Mucosa of stomach (tissue), 1 donor: ENCODE measurements around the gene TESK1.
"Not testable (repeated sequence)": the region's sequence is repeated elsewhere in the genome, so short reads cannot be mapped to it uniquely, and the experiment has no call there.

ENCODE experiments used
- H3K27me3 ChIP-seq: one replicate; pipeline ENCODE4 v1.7.0; 2013; ENCODE audit warnings: mild to moderate bottlenecking, low read length; ENCODE audit not compliant: control insufficient read depth, insufficient read depth
- H3K36me3 ChIP-seq: one replicate; pipeline ENCODE4 v1.7.0; 2013; ENCODE audit warnings: low read length; ENCODE audit not compliant: control insufficient read depth, insufficient read depth
- H3K4me1 ChIP-seq: one replicate; pipeline ENCODE4 v1.7.0; 2013; ENCODE audit warnings: mild to moderate bottlenecking, low read length; ENCODE audit not compliant: control insufficient read depth, insufficient read depth
- H3K4me3 ChIP-seq: one replicate; pipeline ENCODE4 v1.7.0; 2013; ENCODE audit warnings: low read length
- H3K9ac ChIP-seq: one replicate; pipeline ENCODE4 v1.7.0; 2013; ENCODE audit warnings: mild to moderate bottlenecking, low read length, moderate library complexity
- H3K9me3 ChIP-seq: one replicate; pipeline ENCODE4 v1.7.0; 2013; ENCODE audit warnings: mild to moderate bottlenecking, low read length, moderate library complexity; ENCODE audit not compliant: control insufficient read depth
- donor health status: Pancreatic carcinoma.

Gene TESK1

GRCh38 chr9:35619800-35620158 lies 14.7 kb downstream of the TESK1 start:
- peaks cover 7% of the 10 kb centered on the region for H3K4me1 ChIP-seq
- no peaks in the 10 kb centered on the region for H3K9me3 ChIP-seq
- no peak overlapping the region for H3K4me3 ChIP-seq
- H3K36me3 ChIP-seq = no peaks in the 10 kb centered on the region
- peaks cover 15% of the 10 kb centered on the region for H3K27me3 ChIP-seq
- no peak overlapping the region for H3K9ac ChIP-seq

GRCh38 chr9:35627575-35627974 lies 22.5 kb downstream of the TESK1 start:
- H3K4me3 ChIP-seq = no peak overlapping the region
- H3K9ac ChIP-seq = no peak overlapping the region
- H3K4me1 ChIP-seq = no peaks in the 10 kb centered on the region
- H3K36me3 ChIP-seq = no peaks in the 10 kb centered on the region
- no peaks in the 10 kb centered on the region for H3K27me3 ChIP-seq
- no peaks in the 10 kb centered on the region for H3K9me3 ChIP-seq

GRCh38 chr9:35628389-35628991 lies 23.4 kb downstream of the TESK1 start:
- Histone ChIP-seq H3K36me3 (no peaks in the 10 kb centered on the region), H3K27me3 (no peaks in the 10 kb centered on the region), H3K9me3 (no peaks in the 10 kb centered on the region), H3K9ac (no peak overlapping the region), H3K4me3 (no peak overlapping the region), H3K4me1 (no peaks in the 10 kb centered on the region)

- Histone ChIP-seq H3K27me3 (no peaks in the 10 kb centered on the region), H3K9me3 (no peaks in the 10 kb centered on the region), H3K4me1 (no peaks in the 10 kb centered on the region), H3K4me3 (no peak overlapping the region), H3K36me3 (no peaks in the 10 kb centered on the region), H3K9ac (no peak overlapping the region)
These were observed 24.5 kb downstream of the TESK1 start for GRCh38 chr9:35629597-35629996.

GRCh38 chr9:35635730-35636129 lies 30.7 kb downstream of the TESK1 start:
- H3K9ac ChIP-seq = no peak overlapping the region
- no peak overlapping the region for H3K4me3 ChIP-seq

GRCh38 chr9:35636135-35636876 lies 31.2 kb downstream of the TESK1 start:
- Histone ChIP-seq H3K27me3 (no peaks in the 10 kb centered on the region), H3K36me3 (no peaks in the 10 kb centered on the region), H3K9ac (no peak overlapping the region), H3K9me3 (no peaks in the 10 kb centered on the region), H3K4me1 (no peaks in the 10 kb centered on the region), H3K4me3 (no peak overlapping the region)

More at GRCh38 chr9:35635730-35636129, 30.7 kb downstream of the TESK1 start:
- Histone ChIP-seq H3K9me3 (no peaks in the 10 kb centered on the region), H3K4me1 (no peaks in the 10 kb centered on the region), H3K36me3 (no peaks in the 10 kb centered on the region), H3K27me3 (no peaks in the 10 kb centered on the region)

- H3K4me3 ChIP-seq, H3K27me3 ChIP-seq, H3K4me1 ChIP-seq, H3K9me3 ChIP-seq, H3K36me3 ChIP-seq, H3K9ac ChIP-seq: not testable (repeated sequence)
These were observed 31.8 kb downstream of the TESK1 start for GRCh38 chr9:35636877-35637246.

GRCh38 chr9:35637427-35637955 lies 32.4 kb downstream of the TESK1 start:
- H3K4me3 ChIP-seq, H3K4me1 ChIP-seq, H3K36me3 ChIP-seq, H3K9ac ChIP-seq, H3K9me3 ChIP-seq, H3K27me3 ChIP-seq: not testable (repeated sequence)

- H3K9ac ChIP-seq, H3K4me1 ChIP-seq, H3K4me3 ChIP-seq, H3K9me3 ChIP-seq, H3K27me3 ChIP-seq, H3K36me3 ChIP-seq: not testable (repeated sequence)
These were observed 33.7 kb downstream of the TESK1 start for GRCh38 chr9:35638751-35639150.

GRCh38 chr9:35639225-35639624 lies 34.2 kb downstream of the TESK1 start:
- H3K9ac ChIP-seq, H3K27me3 ChIP-seq, H3K4me3 ChIP-seq, H3K4me1 ChIP-seq, H3K9me3 ChIP-seq, H3K36me3 ChIP-seq: not testable (repeated sequence)

- H3K27me3 ChIP-seq = no peaks in the 10 kb centered on the region
- no peaks in the 10 kb centered on the region for H3K4me1 ChIP-seq
- no peak overlapping the region for H3K4me3 ChIP-seq
- no peaks in the 10 kb centered on the region for H3K36me3 ChIP-seq
- H3K9me3 ChIP-seq = no peaks in the 10 kb centered on the region
- H3K9ac ChIP-seq = no peak overlapping the region
These were observed 34.6 kb downstream of the TESK1 start for GRCh38 chr9:35639631-35640030.

- not testable (repeated sequence) for H3K4me1 ChIP-seq, H3K27me3 ChIP-seq, H3K9me3 ChIP-seq, H3K36me3 ChIP-seq, H3K9ac ChIP-seq, H3K4me3 ChIP-seq
These were observed 35.4 kb downstream of the TESK1 start for GRCh38 chr9:35640431-35640830.
